ENCODE results near the gene CCNG2. TPM values are rescaled to one million over a fixed set of nuclear protein-coding genes. Genes with fewer than 3 reads are reported as not detected.

The CCNG2 gene
- total RNA-seq, 1 experiment from 2014 or later = 34.1 TPM

- TF ChIP-seq, protein P1, sequence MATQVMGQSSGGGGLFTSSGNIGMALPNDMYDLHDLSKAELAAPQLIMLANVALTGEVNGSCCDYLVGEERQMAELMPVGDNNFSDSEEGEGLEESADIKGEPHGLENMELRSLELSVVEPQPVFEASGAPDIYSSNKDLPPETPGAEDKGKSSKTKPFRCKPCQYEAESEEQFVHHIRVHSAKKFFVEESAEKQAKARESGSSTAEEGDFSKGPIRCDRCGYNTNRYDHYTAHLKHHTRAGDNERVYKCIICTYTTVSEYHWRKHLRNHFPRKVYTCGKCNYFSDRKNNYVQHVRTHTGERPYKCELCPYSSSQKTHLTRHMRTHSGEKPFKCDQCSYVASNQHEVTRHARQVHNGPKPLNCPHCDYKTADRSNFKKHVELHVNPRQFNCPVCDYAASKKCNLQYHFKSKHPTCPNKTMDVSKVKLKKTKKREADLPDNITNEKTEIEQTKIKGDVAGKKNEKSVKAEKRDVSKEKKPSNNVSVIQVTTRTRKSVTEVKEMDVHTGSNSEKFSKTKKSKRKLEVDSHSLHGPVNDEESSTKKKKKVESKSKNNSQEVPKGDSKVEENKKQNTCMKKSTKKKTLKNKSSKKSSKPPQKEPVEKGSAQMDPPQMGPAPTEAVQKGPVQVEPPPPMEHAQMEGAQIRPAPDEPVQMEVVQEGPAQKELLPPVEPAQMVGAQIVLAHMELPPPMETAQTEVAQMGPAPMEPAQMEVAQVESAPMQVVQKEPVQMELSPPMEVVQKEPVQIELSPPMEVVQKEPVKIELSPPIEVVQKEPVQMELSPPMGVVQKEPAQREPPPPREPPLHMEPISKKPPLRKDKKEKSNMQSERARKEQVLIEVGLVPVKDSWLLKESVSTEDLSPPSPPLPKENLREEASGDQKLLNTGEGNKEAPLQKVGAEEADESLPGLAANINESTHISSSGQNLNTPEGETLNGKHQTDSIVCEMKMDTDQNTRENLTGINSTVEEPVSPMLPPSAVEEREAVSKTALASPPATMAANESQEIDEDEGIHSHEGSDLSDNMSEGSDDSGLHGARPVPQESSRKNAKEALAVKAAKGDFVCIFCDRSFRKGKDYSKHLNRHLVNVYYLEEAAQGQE (IDR thresholded peaks at IDR 0.05; ENCODE audit: low read depth) = no peak
- TF ChIP-seq ELF1 (IDR thresholded peaks at IDR 0.05; ENCODE audit: borderline replicate concordance, low read depth) = no peak
- TF ChIP-seq, protein P2, sequence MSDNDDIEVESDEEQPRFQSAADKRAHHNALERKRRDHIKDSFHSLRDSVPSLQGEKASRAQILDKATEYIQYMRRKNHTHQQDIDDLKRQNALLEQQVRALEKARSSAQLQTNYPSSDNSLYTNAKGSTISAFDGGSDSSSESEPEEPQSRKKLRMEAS (IDR thresholded peaks at IDR 0.05) = no peak
Observed at GRCh38 chr4:77193046-77193445, 36.0 kb downstream of the CCNG2 start (continued).

GRCh38 chr4:77193511-77194102 lies 36.6 kb downstream of the CCNG2 start:
- H3K9ac ChIP-seq (ENCODE audit: low read length) = no peak overlapping the region
- ChIA-PET POLR2A (no interaction called here), RAD21 (ENCODE audit: low non-redundant PET in 1 of 2, low total read pairs in 2 of 2, uncharacterized antibody in 2 of 2, unreplicated experiment in 2 of 2) (no interaction called here), CTCF (interaction anchor here (2.2 kb wide), 1 partner anchor 10 kb away, joined by 8 read pairs; no protein-coding TSS in a partner anchor)
- no peak overlapping the region for H2AFZ ChIP-seq (ENCODE audit: low read depth, low read length, poor library complexity, severe bottlenecking)
- ATAC-seq = no peak
- no peak overlapping the region for H3K4me2 ChIP-seq (ENCODE audit: low read length)
- H3K4me3 ChIP-seq (replicated peaks in 1 of 2; ENCODE audit: low read depth in 1 of 2, low read length in 2 of 2) = no peak overlapping the region
- H3K36me3 ChIP-seq (ENCODE audit: control insufficient read depth in 1 of 2, insufficient read depth in 2 of 2, low read length in 2 of 2) = no peaks in the 10 kb centered on the region
- peaks cover 7 to 9% of the 10 kb centered on the region in 2 experiments for H3K4me1 ChIP-seq (ENCODE audit: control insufficient read depth in 1 of 2, insufficient read depth in 2 of 2, low read length in 2 of 2)
- intact Hi-C loops (cut with micrococcal nuclease) = no loop called here
- no peak overlapping the region for H3K27ac ChIP-seq (ENCODE audit: low read depth, low read length)
- no peaks in the 10 kb centered on the region for H3K9me3 ChIP-seq (ENCODE audit: control insufficient read depth in 1 of 2, insufficient read depth in 1 of 2, low read depth in 1 of 2, low read length in 2 of 2)
- H3K9me2 ChIP-seq (ENCODE audit: insufficient read depth) = no peaks in the 10 kb centered on the region
- BruUV-seq (replicated peaks) = no TSS peak
- H3K79me2 ChIP-seq (ENCODE audit: insufficient read depth, low read length) = no peaks in the 10 kb centered on the region
- H4K20me1 ChIP-seq (ENCODE audit: insufficient read depth) = no peaks in the 10 kb centered on the region
- no peaks in the 10 kb centered on the region for H3K27me3 ChIP-seq (ENCODE audit: insufficient read depth, low read length)
- TF ChIP-seq YY1 (IDR thresholded peaks at IDR 0.05; ENCODE audit: extremely low read depth, insufficient replicate concordance, low read depth, low read length) (no peak), ATF3 (IDR thresholded peaks at IDR 0.05) (no peak), EGR1 (IDR thresholded peaks at IDR 0.05; ENCODE audit: low read depth) (no peak), TCF7L2 (IDR thresholded peaks at IDR 0.05; ENCODE audit: borderline replicate concordance, extremely low read depth, insufficient read depth, insufficient read length) (no peak), JUND (IDR thresholded peaks at IDR 0.05) (no peak), EZH2phosphoT487 (IDR thresholded peaks at IDR 0.05; ENCODE audit: borderline replicate concordance) (no peak), POLR2AphosphoS5 (IDR thresholded peaks at IDR 0.05; ENCODE audit: low read depth, low read length) (no peak), FOSL1 (IDR thresholded peaks at IDR 0.05; ENCODE audit: low read depth) (no peak)
- DNase-seq (ENCODE audit: low read depth, low spot score) = no peak
